GM21723 (cell line): ENCODE results near the gene MAST4.

Source experiments
- ATAC-seq: cut with Tn5 transposase; IDR thresholded peaks from one replicate; pipeline ENCODE4 v1.9.1; 2021; ENCODE audit warnings: mild to moderate bottlenecking, moderate library complexity; ENCODE audit not compliant: unreplicated experiment

The MAST4 gene

GRCh38 chr5:67031692-67032091 is 435.5 kb downstream of the MAST4 start:
- no peak for ATAC-seq

DNA sequence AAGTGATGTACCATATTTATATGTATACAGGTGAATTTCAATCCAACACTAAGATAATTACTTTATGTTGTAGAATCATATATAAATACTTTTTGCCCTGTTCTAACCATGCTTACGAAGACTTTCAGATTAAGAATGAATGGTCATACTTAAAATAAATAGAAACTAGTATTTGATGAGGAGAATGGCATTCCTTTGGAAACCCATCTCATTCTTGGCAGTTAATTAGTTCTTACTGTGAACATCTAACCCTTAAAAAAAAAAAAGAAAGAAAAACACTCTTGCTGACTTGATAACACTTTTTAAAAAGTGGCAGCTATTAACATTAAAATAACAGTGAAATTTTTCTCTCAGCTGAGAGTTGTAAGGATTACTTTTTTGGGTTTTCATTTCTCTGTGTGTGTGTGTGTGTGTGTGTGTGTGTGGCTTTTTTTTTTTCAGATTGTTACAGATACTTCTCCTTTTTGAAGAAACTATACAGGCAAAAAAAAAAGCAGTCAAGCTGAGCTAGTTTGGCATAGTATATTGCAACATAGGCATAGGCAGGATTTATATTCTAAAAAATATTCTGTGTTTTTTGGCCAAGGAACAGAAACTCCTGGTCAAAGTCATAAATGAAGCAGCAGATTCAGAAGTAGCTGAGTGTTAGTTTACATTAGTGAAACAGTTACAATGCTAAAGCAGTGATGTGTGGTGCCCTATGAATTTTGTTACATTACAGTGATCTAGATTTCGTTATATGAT is 436.9 kb downstream of the MAST4 start:
- no peak for ATAC-seq

GRCh38 chr5:67033880-67034651 is 437.9 kb downstream of the MAST4 start:
- no peak for ATAC-seq

DNA sequence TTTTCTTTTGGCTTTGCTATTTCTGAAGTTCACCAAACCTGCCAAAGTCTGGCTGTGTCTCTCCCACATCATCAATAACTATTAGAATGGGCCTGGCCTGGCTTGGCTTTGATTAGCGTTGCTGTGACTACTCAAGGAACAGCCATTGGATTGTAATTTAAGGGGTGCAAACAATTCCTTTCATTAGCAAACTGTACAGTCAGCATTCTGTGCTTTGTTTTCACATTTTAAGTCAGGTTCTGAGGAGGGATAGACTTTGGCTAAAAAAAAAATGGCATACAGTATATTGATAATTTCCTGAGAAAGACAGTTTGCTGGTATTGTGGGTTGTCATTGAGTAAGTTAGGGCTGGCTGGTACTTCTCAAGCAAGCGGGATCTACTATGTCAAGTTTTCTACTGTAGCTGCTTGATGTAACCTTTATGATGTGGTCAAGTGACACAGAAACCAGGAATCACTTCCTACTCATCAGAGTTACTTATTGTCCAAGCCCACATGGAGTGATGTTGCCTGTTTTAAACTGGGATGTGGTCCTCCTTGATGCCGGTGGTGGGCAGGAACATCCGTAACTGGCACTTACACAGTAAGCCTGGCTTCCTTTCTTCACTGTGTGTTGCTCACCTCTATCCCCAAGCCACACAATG is 439.0 kb downstream of the MAST4 start:
- no peak for ATAC-seq

GRCh38 chr5:67037171-67037570 is 441.0 kb downstream of the MAST4 start:
- no peak for ATAC-seq

DNA sequence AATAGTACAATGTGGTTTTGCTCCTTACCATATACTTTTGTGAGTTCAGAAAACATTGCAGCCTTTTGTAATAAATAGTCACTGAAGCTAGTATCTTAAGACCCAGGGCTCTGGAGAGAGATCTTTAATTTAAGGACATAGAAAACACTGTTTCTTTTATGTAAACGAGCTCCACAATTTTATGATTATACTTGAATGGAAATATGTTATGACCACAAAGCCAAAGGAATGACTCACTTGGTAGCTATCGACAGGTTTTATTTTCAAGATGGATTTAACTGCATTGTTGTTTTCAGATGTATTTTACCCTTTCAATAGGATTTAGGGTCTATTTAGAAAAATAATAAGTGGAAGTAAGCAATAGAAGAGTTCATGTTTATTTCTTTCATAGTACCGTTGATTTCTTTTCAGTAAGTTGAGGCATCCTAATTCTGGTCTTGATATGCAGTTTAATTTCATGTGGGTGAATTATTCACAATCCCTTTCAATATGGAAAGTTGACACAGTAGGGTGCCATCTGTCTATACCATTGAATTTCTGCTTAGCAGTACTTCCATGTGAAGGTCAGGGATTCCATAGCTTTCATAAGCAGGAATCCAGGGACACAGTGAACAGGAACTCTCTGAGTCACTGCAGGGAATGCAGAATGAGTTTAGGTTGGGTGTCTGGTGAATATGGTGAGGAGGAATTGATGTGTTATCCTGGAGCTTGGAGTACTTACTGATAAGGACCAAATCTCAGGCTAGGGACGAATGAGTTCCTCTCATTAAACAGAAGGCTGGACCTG is 442.8 kb downstream of the MAST4 start:
- ATAC-seq: no peak

GRCh38 chr5:67042176-67043003 is 446.2 kb downstream of the MAST4 start:
- no peak for ATAC-seq

- no peak for ATAC-seq
Measured at GRCh38 chr5:67043796-67044511, 447.8 kb downstream of the MAST4 start.

DNA sequence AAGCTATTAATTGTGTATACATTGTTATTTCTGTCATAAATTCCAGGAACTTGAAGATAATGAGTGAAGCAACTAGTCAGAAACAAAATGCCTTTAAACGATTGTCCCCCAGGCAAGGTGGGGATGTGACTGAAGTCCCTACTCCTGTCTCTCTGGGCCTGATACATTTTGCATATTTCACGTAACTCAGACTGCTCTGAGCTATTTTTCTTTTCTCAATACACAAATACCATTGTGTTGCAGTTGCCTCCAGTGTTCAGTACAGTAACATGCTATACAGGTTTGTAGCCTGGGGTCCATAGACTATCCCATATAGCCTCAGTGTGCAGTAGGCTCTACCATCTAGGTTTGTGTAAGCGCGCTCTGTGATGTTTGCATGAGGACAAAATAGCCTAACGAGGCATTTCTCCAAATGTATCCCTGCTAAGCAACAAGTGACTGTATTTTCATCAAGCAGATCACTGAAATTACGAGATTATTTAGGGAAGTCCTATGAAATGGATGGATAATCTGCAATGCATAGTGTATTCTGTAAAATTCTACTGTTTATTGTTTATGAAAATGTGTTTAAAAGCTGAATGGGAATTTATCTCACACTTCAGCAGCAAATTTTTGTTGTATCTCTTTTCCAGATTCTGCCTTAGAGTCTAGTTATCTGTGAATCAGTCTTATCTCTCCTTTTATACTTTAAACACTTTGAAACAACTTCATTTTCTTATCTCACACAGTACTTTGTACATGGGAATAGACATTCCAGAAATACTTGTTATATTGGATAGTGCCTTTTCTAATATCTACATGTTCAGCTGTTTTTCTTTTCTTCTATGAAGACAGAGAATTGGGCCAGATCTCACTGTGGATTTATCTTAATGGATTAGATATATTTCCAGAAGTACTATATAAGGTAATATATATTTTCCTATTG is 449.9 kb downstream of the MAST4 start:
- ATAC-seq: no peak

DNA sequence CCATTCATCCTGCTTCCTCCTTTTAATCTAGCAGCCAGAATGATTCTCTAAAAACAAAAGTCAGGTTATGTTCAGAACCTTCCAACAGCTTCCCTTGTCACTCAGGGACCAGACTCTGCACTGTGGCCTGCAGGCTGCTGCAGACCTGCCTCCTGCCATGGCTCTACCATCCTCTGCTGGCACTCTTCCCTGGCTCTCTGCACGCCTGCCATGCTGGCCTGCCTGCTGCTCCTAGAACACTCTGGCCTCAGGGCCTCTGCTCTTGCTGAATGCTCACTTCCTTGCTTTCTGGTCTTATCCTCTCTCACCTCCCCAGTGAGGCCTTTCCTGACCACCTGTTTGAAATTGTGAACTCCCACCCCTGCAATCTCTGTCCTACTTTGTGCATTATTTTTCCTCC is 451.0 kb downstream of the MAST4 start:
- no peak for ATAC-seq

DNA sequence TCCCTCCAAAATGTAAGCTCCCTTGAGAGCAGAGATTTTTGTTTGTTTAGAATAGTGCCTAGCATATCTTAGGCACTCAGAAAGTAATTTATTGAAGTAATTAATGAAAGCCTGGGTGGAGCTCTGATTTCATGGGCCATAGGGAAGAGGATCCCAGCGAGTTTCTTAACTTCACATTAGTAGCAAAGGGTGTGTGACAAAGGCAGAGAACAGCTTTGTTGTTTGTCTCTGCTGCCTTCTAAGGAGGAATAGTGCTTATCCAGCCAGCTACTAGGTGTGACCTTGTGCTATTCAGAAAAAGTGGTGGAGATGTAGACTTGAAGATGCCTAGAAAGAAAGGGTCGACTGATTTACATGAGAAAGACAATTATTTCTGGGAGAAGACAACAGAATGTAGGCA is 451.4 kb downstream of the MAST4 start:
- ATAC-seq: no peak

DNA sequence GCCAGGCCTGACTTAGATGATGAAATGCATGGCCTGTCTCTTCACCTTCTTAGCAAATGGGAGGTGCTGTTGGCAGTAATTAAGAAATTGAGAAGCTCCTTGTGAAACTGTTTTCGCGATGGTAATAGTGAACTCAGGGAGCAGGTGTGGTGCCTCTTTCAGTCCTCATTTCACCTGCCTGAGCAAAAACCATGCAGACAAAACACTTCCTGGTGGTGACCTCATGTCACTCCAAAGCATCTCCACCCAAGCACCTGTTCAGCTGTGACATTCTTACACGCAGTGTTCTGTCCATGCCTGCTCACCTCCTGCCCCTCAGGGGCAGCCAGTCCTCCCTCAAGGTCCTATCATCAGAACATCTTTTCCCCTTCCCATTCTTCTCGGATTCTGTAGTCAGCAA is 453.9 kb downstream of the MAST4 start:
- ATAC-seq: no peak

GRCh38 chr5:67050635-67051034 is 454.4 kb downstream of the MAST4 start:
- ATAC-seq: no peak

GRCh38 chr5:67051164-67051563 is 455.0 kb downstream of the MAST4 start:
- no peak for ATAC-seq

DNA sequence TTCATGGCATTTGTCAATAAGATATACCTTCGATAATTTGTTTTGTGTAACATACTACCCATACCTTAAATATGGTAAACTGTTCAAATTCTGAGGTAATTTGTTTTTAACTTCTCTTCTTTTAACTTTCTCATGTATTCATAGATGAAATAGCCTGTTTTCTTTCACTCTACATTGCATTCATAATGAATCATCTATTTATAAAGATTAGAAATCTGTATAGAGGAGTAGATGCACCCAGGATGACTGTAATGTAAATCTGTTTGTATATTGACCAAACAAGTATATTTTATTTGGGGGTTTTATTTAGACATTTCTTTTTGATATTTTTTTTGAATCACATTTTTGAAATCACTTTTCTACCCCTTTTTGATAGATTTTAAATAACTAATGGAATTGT is 455.8 kb downstream of the MAST4 start:
- no peak for ATAC-seq

- no peak for ATAC-seq
Measured at GRCh38 chr5:67053229-67053628, 457.0 kb downstream of the MAST4 start.

GRCh38 chr5:67058998-67059743 is 463.0 kb downstream of the MAST4 start:
- no peak for ATAC-seq
